Measurements from ENCODE around the gene INS. TPM values are rescaled to one million over a fixed set of nuclear protein-coding genes. Genes with fewer than 3 reads are reported as not detected.
A peak's percentile ranks its signal among the peaks of the same experiment; 100 is the strongest.

Gene INS
- total and polyA plus RNA-seq, 2 donors from 2014 or later: not detected

GRCh38 chr11:2123628-2123960 is 37.4 kb downstream of the INS start:
- Histone ChIP-seq H3K27me3 (ENCODE audit: control insufficient read depth, insufficient read depth, low read length) (no peaks in the 10 kb centered on the region), H3K4me3 (ENCODE audit: low read length in 3 of 3) (no peak overlapping the region), H3K36me3 (ENCODE audit: control insufficient read depth in 2 of 3, insufficient read depth in 3 of 3, low read length in 3 of 3) (no peaks in the 10 kb centered on the region), H3K9me3 (ENCODE audit: control insufficient read depth in 2 of 3, insufficient read depth in 1 of 3, low read length in 3 of 3) (no peaks in the 10 kb centered on the region), H3K9ac (ENCODE audit: low read length in 3 of 3) (no peak overlapping the region), H3K4me1 (ENCODE audit: control insufficient read depth in 2 of 3, insufficient read depth in 2 of 3, low read depth in 1 of 3, low read length in 3 of 3) (no peaks in the 10 kb centered on the region), H3K27ac (ENCODE audit: low read depth in 2 of 2, low read length in 2 of 2) (no peak overlapping the region)
- FAIRE-seq (no peak), DNase-seq (no peak)
- intact Hi-C loops (cut with DNase I): no loop called here
- no peak for TF ChIP-seq CTCF (IDR thresholded peaks at IDR 0.05; ENCODE audit: borderline replicate concordance, extremely low read depth, insufficient read depth)

GRCh38 chr11:2122907-2123627 is 37.9 kb downstream of the INS start:
- intact Hi-C loops (cut with DNase I): no loop called here
- Histone ChIP-seq H3K27ac (ENCODE audit: low read depth in 2 of 2, low read length in 2 of 2) (no peak overlapping the region), H3K27me3 (ENCODE audit: control insufficient read depth, insufficient read depth, low read length) (no peaks in the 10 kb centered on the region), H3K4me1 (ENCODE audit: control insufficient read depth in 2 of 3, insufficient read depth in 2 of 3, low read depth in 1 of 3, low read length in 3 of 3) (no peaks in the 10 kb centered on the region), H3K36me3 (ENCODE audit: control insufficient read depth in 2 of 3, insufficient read depth in 3 of 3, low read length in 3 of 3) (no peaks in the 10 kb centered on the region), H3K9me3 (ENCODE audit: control insufficient read depth in 2 of 3, insufficient read depth in 1 of 3, low read length in 3 of 3) (no peaks in the 10 kb centered on the region), H3K4me3 (ENCODE audit: low read length in 3 of 3) (no peak overlapping the region), H3K9ac (ENCODE audit: low read length in 3 of 3) (no peak overlapping the region)
- DNase-seq (no peak), FAIRE-seq (no peak)
- no peak for TF ChIP-seq CTCF (IDR thresholded peaks at IDR 0.05; ENCODE audit: borderline replicate concordance, extremely low read depth, insufficient read depth)

GRCh38 chr11:2122222-2122906 is 38.6 kb downstream of the INS start:
- Histone ChIP-seq H3K4me1 (ENCODE audit: control insufficient read depth in 2 of 3, insufficient read depth in 2 of 3, low read depth in 1 of 3, low read length in 3 of 3) (no peaks in the 10 kb centered on the region), H3K9ac (ENCODE audit: low read length in 3 of 3) (no peak overlapping the region), H3K27me3 (ENCODE audit: control insufficient read depth, insufficient read depth, low read length) (no peaks in the 10 kb centered on the region), H3K27ac (ENCODE audit: low read depth in 2 of 2, low read length in 2 of 2) (no peak overlapping the region), H3K4me3 (ENCODE audit: low read length in 3 of 3) (no peak overlapping the region), H3K36me3 (ENCODE audit: control insufficient read depth in 2 of 3, insufficient read depth in 3 of 3, low read length in 3 of 3) (no peaks in the 10 kb centered on the region), H3K9me3 (ENCODE audit: control insufficient read depth in 2 of 3, insufficient read depth in 1 of 3, low read length in 3 of 3) (peaks cover 0 to 6% (median 2%) of the 10 kb centered on the region in 3 donors)
- intact Hi-C loops (cut with DNase I): no loop called here
- TF ChIP-seq CTCF (IDR thresholded peaks at IDR 0.05; ENCODE audit: borderline replicate concordance, extremely low read depth, insufficient read depth): no peak
- DNase-seq (peak in 3 of 5 donors; percentile 52 to 66 (median 60)), FAIRE-seq (no peak)
